ENCODE results near the gene FERMT2.
"Not testable (repeated sequence)": the region's sequence is repeated elsewhere in the genome, so short reads cannot be mapped to it uniquely, and the experiment has no call there.

FERMT2 gene

GRCh38 chr14:52901357-52901980, 49.4 kb downstream of the FERMT2 start:
- DNase-seq (ENCODE audit: low read depth): no peak

DNA sequence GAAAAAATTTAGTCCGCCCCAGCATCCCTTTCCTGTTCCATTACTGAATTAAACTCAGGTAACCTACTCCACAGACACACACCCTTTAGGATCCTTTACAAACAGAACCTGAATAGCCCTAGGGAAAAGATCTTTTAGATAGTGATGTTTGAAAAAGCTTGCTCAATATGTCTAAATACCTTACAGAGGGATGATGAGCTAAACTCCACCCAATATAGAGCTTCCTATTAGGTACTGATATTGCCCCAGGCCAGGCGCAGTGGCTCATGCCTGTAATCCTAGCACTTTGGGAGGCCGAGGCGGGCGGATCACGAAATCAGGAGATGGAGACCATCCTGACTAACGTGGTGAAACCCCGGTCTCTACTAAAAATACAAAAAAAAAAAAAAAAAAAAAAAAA, 50.1 kb downstream of the FERMT2 start:
- no peak for DNase-seq (ENCODE audit: low read depth)

- no peak for DNase-seq (ENCODE audit: low read depth)
These were observed 52.4 kb downstream of the FERMT2 start for GRCh38 chr14:52898496-52898895.

GRCh38 chr14:52895000-52895399, 55.9 kb downstream of the FERMT2 start:
- no peak for DNase-seq (ENCODE audit: low read depth)

DNA sequence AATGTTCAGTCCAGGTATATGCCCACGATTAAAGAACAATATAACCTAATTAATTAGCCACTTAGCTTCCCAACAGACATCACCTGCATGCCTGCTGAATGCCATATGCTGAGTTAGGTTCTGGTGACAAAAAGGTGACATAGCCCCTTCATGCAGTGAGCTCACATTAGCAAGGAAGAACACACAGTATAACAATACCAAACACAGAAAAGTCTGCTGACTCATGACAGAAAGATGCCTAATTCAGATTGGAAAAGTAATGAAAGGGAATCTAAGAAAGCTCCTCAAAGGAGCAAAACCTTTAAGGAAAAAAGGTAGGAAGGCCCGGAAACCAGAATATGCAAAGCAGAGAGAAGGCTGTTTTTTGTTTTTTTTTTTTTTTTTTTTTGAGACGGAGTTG, 59.0 kb downstream of the FERMT2 start:
- DNase-seq (ENCODE audit: low read depth): no peak

- no peak for DNase-seq (ENCODE audit: low read depth)
These were observed 61.7 kb downstream of the FERMT2 start for GRCh38 chr14:52888839-52889838.

GRCh38 chr14:52888159-52888558, 62.7 kb downstream of the FERMT2 start:
- DNase-seq (ENCODE audit: low read depth): no peak

DNA sequence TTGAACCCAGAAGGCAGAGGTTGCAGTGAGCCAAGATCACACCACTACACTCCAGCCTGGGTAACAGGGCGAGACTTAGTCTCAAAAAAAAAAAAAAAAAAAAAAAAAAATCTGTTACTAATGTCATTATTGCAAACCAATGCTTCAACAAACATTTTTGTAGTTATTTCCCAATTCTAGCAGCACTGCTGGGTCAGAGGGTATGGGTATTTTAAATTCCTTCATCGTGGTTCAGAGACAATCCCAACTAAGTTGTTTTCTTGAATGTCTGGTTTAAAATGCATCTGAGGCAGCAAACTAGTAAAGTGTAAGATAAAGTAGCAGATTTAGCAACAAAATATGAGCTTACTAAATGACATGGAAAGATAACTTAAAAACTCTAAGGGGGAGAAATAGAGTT, 65.6 kb downstream of the FERMT2 start:
- DNase-seq (ENCODE audit: low read depth): peak; percentile 17

DNA sequence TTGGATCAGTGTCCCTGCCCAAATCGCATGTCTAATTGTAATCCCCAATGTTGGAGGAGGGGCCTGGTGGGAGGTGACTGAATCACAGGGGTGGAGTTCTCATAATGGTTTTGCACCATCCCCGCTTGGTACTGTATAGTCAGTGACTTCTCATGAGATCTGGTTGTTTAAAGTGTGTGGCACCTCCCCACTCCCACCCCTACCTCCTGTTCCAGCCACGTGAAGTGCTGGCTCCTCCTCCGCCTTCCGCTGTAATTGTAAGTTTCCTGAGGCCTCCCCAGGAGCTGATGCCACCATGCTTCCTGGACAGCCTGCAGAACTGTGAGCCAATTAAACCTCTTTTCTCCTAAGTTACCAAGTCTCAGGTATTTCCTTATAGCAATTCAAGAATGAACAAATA, 67.2 kb downstream of the FERMT2 start:
- DNase-seq (ENCODE audit: low read depth): no peak

DNA sequence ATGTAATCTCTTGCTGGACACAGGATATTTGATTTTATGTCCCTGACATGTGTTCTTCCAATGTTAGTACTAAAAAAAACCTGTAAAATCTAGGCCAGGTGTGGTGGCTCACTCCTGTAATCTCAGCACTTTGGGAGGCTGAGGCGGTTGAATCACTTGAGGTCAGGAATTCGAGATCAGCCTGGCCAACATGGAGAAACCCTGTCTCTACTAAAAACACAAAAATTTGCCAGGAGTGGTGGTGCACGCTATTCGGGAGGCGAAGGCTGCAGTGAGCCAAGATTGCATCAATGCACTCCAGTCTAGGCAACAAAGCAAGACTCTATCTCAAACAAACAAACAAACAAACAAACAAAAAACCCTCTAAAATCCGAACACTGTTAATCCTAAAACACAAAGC, 68.0 kb downstream of the FERMT2 start:
- no peak for DNase-seq (ENCODE audit: low read depth)

DNA sequence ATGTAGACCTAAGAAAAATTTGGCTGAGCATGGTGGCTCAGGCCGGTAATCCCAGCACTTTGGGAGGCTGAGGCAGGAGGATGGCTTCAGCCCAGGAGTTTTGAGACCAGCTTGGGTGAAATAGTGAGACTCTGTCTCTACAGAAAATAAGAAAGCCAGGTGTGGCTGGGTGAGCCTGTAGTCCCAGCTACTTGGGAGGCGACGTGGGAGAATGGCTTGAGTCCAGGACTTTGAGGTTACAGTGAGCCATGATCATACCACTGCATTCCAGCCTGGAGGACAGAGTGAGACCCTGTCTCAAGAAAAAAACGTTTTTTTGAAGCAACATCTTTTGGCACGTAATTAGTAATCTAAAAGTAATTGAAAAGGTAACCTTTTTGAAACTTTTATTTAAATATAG, 70.9 kb downstream of the FERMT2 start:
- DNase-seq (ENCODE audit: low read depth): no peak

DNA sequence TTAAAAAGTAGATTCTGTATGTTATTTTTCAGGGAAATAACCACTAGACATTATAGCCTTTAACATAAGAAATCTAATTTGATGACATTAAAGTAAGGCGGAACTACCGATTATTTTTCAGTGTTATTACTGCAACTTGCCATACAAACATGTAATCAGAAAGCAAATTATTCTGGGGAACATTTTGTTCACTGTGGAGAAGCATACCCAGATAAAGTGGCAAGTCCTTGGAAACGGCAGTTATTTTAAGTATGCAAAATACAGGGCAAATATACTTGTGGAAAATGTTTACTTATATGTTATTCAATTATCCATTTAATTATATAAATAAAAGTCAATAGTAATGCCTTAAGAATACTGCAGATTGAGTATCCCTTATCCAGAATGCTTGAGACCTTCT, 71.9 kb downstream of the FERMT2 start:
- DNase-seq (ENCODE audit: low read depth): no peak

GRCh38 chr14:52878469-52878868, 72.4 kb downstream of the FERMT2 start:
- DNase-seq (ENCODE audit: low read depth): peak; percentile 28

GRCh38 chr14:52877628-52878027, 73.2 kb downstream of the FERMT2 start:
- DNase-seq (ENCODE audit: low read depth): no peak

DNA sequence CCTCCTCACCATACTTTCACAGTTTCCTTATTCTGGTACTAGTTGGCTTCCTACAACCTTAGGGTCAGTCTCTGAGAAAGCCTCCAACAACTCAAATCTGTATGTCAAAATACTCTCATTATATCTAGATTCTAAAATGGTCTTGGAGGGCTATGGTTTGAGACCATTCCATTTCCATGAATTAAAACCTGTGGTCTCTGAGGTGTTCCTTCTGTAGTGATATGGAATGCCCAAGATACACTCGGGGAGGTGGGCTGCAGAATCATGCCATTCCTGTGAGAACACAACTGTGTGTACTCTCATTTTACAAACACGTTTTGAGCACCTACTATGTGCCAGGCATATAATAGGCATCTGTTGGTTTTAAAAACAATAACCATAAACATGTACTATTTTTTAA, 74.0 kb downstream of the FERMT2 start:
- DNase-seq (ENCODE audit: low read depth): no peak

- DNase-seq (ENCODE audit: low read depth): peak; percentile 23
These were observed 74.5 kb downstream of the FERMT2 start for GRCh38 chr14:52876311-52876710.

DNA sequence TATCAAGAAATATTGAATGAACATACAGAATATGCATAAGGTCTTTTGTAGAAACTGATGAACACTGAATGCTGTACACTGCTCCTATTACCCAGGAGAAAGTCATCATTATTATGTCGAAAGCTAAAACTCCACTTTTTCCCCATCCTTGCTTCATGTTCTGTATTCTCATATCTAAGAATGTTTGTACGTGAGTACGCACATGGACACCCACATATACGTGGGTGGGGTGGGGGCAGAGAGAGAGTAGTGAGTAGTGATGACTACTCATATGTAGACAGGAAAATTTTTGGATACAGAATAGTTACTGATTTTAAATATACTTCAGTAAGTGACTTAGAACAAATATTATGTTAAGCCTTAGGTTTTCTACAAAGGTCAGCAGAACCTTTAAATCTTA, 75.1 kb downstream of the FERMT2 start:
- DNase-seq (ENCODE audit: low read depth): no peak

DNA sequence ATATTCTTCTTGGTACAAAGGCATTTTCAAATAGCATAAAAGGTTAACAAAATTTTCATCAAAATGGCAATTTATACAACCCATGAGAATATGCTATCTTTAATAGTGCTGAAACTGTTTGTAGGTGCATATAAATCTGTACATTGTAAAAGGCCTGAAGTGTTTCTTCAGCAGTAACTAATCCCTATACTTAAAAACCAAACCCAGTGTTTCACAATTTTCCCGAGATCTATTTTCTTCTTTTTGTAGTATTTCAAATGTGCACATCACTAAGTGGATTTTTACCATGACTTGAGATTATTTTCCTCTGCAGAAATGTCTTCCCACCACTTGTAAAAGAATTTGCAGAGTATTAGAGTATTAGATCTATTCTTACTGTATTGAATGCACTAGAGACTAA, 76.5 kb downstream of the FERMT2 start:
- DNase-seq (ENCODE audit: low read depth): no peak

- DNase-seq (ENCODE audit: low read depth): peak; percentile 77
These were observed 77.2 kb downstream of the FERMT2 start for GRCh38 chr14:52873694-52874093.

DNA sequence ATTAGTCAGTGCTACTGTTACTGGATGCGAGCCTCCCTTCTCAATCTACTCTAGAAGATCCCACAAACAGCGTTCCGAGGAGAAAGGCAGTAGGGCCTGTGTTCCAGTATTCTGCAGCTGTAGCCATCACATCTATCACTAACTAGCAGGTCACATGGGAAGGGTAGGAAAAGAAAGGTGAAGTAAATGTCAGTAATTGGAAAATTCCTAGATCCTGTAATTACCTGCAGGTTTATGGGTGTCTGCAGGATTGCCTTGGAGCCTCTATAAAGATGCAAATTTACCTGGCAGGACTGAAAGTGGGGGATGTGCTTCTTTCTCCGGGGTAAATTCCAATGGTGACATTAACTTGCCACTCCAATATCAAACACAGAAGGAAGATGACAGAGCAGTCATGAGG, 77.8 kb downstream of the FERMT2 start:
- DNase-seq (ENCODE audit: low read depth): no peak

DNA sequence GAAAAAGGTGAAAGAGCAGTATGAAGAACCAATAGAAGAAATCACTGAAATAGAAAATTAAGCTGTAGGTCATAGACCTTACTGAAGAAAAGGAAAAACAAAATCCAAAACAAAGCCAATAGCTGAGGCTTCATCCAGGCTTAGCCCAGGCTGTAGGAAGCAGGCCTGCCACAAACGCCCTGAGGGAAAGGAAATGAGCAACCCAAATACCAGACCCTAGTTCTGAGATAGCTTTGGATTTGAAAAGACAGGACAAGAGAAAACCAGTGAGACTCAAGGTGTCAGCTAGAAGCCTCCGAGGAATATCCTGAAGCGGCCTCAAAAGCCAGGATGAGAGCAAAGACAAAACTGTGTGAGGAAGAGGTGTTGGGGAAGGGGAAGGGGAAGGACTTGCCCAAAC, 79.2 kb downstream of the FERMT2 start:
- DNase-seq (ENCODE audit: low read depth): no peak

- DNase-seq (ENCODE audit: low read depth): no peak
These were observed 81.8 kb downstream of the FERMT2 start for GRCh38 chr14:52868911-52869618.

DNA sequence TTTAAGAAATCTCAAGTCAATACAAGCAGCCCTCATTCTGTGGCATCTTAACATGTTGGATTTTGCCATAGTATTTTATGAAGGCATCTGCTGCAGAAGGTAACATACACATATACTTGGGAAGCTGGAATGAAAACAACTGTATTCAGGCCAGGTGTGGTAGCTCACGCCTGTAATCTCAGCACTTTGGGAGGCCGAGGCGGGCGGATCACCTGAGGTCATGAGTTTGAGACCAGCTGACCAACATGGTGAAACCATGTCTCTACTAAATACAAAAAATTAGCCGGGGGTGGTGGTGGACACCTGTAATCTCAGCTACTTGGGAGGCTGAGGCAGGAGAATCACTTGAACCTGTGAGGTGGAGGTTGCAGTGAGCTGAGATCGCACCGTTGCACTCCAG, 86.0 kb downstream of the FERMT2 start:
- DNase-seq (ENCODE audit: low read depth): not testable (repeated sequence)

Measured in fibroblast of the conjunctiva (primary cell).